HK-2 (cell line): Measurements from ENCODE around the gene THADA.

Source experiments
- DNase-seq: peaks from one replicate; pipeline ENCODE4 v3.0.0-alpha.2; 2018; ENCODE audit not compliant: unreplicated experiment

Gene THADA

GRCh38 chr2:43495727-43496126, 100.1 kb downstream of the THADA start:
- no peak for DNase-seq

GRCh38 chr2:43493954-43494353, 101.9 kb downstream of the THADA start:
- no peak for DNase-seq

DNA sequence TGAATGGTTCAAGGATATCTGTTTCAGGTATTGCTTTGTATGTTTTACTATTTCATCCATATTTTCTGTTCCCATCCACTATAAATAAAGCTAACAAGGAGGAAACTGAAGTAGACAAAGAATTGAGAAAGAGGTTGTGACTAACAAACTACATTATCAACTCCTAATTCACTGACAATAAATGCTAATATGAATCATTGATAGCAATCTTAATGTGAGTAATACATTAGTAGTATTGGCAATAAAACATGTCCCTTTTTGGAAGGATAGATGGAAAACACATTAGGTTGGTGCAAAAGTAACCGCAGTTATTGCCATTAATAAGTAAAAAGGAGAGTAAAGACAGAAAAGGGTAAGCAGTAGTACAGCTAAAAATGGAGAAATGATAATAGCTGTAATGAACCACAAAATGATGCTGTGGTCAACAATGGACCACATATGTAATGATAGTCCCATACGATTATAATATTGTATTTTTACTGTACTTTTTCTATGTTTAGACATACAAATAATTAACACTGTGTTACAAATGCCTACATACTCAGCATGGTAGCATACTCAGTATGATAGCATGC, 104.7 kb downstream of the THADA start:
- no peak for DNase-seq

GRCh38 chr2:43490252-43490786, 105.5 kb downstream of the THADA start:
- no peak for DNase-seq

DNA sequence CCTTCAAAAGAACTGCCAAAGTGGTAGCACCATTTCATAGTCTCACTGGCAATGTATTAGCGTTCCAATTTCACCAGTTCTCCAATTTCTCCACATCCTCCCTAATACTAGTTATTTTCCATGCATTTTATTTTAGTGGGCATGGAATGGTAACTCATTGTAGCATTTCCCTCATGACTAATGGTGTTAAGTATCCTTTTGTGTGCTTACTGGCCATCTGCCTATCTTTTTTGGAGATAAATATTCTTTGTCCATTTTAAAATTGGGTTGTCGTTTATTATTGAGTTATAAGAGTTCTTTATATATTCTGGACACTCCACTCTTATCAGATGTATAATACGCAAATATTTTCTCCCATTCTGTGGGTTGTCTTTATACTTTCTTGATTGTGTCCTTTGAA, 107.1 kb downstream of the THADA start:
- DNase-seq: no peak

GRCh38 chr2:43486603-43487002, 109.2 kb downstream of the THADA start:
- DNase-seq: no peak

DNA sequence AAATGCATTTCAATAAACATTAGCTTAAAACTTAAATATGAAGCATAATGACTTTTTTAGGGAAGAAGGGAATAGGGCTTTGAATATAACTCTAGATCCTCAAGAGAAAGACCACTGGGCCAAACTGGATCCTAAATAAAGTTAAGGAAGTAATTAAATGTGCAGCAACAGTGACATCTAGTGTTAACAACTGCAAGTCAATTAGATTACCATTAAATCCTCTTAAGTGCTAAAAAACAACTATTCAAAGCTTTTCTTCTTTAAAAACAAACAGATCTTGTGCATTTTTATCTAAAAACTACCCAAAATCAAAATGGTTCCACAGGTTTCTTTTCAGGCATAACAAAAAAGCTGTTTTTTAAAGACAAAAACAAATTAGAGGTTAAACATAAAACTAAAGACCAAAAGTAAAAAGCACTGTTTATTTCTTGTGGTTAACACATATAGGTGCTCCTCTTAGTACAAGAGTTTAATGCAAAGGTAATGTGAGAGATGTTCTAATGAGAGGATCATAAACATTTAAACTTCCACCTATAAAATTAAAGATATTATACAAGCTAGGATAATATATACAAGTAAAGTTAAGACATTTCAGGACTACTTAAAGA, 111.4 kb downstream of the THADA start:
- no peak for DNase-seq

DNA sequence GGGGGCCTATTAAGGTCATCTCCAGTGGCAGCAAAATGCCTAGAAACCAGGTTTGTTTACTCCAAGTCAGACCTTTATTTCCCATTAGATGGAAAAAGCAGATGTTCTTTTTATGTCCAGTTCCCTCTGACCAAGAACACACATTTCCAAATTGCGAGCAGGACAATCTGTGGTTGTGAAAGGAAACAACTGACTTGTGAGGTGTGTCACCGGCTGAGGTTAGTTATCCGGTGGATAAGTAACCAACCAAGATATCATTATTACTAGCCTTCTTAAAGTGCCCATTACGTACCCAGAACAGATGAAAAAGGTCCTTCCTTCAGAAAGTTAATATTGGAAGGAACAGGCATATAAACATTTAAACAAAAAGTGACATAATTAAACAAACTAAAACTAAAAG, 112.9 kb downstream of the THADA start:
- DNase-seq: peak; percentile 11

GRCh38 chr2:43481927-43482542, 113.8 kb downstream of the THADA start:
- no peak for DNase-seq

- DNase-seq: no peak
Measured at GRCh38 chr2:43480874-43481273, 115.0 kb downstream of the THADA start.

GRCh38 chr2:43478412-43479086, 117.3 kb downstream of the THADA start:
- no peak for DNase-seq

DNA sequence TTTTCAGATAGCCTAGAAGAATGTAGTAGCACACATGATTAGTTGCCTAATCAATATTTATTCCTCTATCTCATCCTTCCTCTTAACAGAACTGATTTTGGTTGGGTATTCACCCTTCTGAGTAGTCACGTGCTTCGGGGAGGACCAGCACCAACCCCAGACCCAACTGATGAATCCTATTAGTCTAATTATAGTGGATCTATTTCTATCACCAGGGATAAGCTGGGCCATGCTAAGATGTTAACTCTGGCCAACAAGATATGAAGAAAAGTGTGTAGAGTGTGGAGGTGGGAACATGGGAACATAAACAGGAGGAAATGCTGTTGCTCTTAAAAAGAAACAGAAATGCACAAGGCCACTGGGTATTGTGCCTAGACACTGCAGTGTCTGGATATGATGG, 119.9 kb downstream of the THADA start:
- no peak for DNase-seq

DNA sequence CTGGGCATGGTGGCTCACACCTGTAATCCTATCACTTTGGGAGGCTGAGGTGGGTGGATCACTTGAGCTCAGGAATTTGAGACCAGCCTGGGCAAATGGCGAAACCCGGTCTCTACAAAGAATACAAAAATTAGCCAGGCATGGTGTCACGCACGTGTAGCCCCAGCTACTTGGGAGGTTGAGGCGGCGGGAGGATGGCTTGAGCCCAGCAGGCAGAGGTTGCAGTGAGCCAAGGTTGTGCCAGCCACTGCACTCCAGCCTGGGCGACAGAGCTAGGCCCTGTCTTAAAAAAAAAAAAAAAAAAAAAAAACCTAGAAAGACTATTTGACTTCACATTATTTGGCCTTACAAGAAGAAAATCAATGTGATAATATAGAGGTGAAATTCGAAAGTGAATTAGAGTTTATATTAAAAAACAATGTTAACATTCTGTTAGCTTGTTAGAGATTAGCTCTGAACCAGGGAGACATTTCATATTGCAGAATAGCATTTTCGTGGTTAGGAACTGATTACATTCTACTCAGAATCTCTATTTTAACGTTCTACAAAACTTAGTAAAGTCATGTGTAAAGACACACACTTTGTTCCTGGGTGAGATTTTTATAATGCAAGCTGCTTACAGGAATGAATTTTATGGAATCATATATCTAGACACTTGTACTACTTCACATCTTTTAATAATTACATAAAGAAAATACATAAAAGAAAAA, 120.5 kb downstream of the THADA start:
- no peak for DNase-seq

- DNase-seq: no peak
Measured at GRCh38 chr2:43474273-43474672, 121.6 kb downstream of the THADA start.

DNA sequence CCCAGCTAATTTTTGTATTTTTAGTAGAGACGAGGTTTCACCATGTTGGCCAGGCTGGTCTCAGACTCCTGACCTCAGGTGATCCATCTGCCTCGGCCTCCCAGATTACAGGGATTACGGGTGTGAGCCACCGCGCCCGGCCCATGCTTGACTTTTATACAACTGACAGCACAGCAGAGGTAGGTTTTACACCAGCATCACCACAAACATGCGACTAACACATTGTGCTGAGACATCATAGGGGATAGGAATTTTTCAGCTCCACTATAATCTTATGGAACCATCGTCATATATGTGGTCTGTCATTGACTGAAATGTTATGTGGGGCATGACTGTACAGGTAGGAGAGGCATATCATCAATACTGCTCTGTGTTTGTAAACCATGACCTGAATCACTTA, 122.1 kb downstream of the THADA start:
- DNase-seq: no peak

DNA sequence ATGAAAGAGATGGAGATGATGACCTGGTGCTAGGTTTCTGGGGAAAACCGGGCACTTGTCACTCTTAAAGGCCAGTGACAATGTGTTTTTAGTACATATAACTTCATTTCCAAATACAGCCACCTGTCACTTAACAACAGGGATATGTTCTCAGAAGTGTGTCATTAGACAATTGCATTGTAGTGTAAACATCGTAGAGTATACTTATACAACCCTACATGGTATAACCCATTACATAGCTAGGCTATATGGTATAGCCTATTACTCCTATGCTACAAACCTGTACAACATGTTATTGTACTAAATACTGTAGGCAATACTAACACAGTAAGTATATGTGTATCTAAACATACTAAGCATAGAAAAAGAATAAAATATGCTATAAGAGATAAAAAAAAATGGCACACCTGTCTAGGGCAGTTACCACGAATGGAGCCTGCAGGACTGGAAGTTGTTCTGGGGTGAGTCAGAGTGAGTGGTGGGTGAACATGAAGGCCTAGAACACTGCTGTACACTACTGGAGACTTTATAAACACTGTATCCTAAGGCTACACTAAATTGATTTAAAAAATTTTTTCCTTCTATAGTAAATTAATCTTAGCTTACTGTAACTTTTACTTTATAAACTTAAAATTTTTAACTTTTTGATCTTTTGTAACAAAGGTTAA, 123.2 kb downstream of the THADA start:
- DNase-seq: no peak

GRCh38 chr2:43469713-43470112, 126.1 kb downstream of the THADA start:
- DNase-seq: no peak

- no peak for DNase-seq
Measured at GRCh38 chr2:43469094-43469493, 126.7 kb downstream of the THADA start.

DNA sequence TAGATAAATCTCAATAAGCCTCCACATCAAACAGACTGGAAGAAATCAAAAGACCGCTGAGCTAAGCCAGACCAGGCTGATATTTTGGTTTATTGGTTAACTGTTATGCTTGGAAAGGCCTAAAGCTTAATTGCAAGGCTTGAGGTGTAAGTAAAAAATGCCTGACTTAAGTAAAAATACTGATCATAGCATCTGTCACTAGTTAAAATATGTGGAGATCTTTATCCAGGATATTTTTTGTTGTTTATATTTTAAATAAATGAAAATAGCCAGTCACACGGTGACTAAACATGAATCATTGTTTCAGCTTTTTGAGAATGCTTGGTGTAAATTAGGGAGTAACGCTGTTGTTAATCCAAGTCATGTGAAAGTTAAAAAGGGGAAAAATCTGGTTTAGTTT, 127.9 kb downstream of the THADA start:
- DNase-seq: no peak

DNA sequence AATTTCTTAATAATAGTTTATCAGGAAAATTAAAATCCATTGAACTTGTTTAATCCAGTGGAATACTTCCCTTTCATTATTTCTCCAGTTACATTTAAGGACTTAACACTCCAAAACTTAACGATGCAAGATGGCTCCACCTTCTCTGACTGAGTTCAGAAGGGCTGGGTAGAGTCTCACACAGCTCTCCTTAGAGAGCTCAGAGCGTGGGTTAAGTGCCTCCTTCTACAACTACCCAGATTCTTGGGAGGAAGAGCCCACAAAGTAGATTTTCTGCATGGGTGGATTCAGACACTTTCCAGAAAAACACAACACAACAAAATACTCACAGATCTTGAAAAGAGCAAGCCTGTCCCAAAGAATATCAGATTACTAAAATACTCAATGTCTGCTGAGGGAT, 130.6 kb downstream of the THADA start:
- no peak for DNase-seq

DNA sequence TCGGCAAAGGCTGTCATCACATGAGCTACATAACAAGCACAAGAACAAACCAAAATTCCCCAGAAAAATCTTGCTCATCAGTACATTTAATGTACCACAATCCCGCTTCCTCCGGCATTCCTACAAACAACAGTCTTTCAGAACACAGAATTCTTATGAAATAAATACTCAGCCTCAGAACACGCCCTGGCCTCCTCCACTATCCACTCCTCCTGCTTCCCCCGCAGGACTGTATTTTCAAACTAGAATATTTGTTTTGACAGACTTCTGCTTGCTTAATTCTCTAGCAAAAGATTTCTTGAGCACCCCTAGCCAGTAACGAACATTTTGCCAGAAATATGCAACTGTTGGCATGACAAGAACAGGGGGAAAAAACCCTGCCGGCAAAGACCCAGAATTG, 131.2 kb downstream of the THADA start:
- DNase-seq: no peak
